EL (cell line): Measurements from ENCODE around the gene TLR9.

ENCODE experiments used
- DNase-seq: peaks from one replicate; pipeline ENCODE4 v3.0.0-alpha.2; 2016

Gene TLR9

GRCh38 chr3:52232279-52233107, 7.0 kb upstream of the TLR9 start:
- DNase-seq: no peak

DNA sequence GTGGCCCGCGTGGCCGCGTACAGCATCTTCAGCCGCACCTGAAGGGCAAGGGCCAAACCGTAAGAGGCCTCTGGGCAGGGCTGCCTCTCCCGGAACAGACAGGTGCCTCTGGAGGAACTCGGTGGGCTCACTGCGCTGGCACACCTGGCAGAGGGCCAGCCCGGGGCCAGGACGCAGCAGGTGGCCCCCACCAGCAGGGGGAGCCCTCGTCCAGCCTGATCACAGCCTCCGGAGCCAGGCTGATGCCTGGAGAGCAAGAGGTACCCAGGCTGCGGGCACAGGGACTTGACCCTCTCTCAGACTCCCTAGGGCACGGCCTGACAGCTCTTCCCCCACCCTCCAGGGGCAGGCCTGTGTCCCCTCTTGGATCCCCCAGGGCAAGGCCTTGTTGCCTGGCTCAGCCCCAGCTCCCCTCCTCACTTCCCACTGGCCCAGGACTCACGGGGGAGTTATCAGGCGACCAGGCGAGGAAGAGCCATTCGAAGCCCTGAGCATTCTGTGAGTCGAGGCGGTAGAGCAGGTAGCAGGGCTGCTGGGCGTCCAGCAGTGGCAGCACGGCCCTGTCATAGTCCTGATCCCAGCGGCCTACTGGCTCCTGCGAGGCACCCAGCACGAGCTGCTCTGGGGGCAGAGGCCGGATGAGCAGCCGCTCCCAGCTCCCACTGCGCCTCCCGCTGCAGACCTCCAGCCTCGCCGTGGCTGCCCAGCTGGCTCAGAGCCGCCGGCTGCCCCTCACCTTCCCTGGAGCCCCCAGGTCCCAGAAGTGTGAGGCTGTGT, 6.2 kb upstream of the TLR9 start:
- peak; percentile 59 for DNase-seq

GRCh38 chr3:52230889-52231499, 5.5 kb upstream of the TLR9 start:
- DNase-seq: no peak

DNA sequence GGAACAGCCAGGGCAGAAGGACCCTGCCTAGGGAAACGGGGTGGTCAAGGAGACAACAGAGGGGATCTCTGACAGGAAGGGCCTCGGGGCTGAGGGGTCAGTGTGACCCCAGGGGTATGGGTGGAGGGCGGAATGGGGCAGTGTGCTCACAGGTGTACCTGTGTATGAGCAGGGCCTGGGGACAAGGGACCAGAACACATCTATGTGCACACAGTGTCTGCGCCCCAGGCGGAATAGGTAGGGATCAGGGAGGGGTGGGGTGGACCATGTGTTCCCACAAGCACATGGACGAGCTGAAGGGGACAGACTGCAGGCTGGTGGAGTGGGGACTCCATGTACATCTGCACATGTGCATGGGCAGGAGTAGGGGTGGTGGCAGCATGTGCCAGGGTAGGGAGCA, 5.0 kb upstream of the TLR9 start:
- no peak for DNase-seq

- no peak for DNase-seq
Measured at GRCh38 chr3:52229656-52230055, 4.2 kb upstream of the TLR9 start.

DNA sequence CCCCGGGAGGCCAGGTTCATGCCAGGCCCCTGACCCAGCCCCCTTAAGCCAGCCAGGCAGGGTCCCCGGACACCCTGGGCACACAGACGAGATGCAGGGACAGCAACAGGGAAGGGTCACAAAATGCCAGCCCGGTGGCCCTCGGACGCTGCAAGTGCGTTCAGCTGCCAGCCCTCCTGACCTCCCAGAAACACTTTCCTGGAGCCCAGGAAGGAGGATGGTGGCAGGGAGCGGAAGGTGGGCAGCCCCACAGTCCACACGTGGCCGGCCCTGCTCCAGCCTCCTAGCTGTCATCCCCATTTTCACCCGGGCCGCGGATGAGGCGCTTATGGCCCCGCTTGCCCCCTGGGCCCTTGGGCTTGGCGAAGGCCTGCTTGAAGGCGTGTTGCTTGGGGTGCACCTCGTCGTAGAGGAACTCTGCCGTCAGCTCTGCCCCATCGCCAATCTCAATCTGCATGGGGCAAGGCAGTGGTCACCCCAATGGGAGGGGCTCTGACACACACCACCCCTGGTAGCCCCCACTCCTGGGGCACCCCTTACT, 3.4 kb upstream of the TLR9 start:
- DNase-seq: no peak

DNA sequence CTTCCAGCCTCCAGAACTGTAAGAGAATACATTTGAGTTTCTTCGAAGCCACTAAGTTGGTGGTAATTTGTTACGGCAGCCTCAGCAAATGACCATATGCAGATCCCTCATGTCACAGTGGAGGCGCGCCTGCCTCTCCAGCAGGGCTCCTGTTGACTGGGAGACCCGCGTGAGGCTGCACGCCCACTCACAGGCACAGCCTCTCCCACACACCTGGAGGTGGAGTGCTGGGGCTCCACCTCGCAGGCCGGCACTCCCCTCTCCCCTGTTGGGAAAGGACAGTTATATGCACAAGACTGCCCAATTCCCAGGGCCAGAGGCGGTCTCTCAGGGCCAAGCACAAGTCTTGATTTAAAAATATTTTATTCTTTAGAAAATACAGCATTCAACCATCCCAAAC, 2.8 kb upstream of the TLR9 start:
- DNase-seq: no peak

DNA sequence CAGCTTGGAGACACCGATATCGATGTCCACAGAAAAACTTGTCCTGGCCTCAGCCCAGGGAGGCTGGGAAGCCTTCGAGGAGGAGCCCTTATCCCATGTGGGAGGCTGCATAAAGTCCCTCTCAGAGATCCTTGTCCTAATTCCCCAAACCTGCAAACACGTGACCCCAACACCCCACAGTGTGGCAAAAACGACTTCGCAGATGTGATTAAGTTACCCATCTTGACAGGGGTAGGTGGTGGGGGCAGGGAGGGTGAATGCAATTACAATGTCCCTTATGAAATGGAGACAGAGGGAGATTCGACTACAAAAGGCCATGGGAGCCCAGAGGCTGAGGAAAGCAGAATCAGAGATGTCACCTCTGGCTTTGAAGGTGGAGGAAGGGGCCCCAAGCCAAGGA, 2.3 kb upstream of the TLR9 start:
- DNase-seq: no peak

DNA sequence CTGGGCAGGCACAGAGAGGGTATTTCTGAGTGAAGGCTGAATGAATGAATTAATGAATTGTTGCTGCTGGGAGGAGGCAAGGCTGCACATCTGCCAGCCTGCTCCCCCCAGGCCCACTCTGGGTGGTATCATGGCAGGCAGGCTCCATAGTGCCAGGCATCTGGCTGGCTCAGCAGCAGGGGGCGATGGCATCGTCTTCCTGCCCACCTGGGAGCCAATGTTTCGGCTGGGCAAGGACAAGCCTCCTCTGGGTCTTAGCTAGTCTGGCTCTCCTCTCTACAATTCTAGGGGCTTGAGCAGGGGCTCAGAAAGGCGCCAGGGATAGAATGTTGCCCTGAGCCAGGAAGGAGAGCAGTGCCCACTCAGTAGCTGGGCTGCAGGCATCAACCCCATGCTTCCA, 1.7 kb upstream of the TLR9 start:
- DNase-seq: no peak

GRCh38 chr3:52226229-52226817, 878 bp upstream of the TLR9 start:
- no peak for DNase-seq

- DNase-seq: no peak
Measured at GRCh38 chr3:52223449-52224408, 1.7 kb downstream of the TLR9 start.

DNA sequence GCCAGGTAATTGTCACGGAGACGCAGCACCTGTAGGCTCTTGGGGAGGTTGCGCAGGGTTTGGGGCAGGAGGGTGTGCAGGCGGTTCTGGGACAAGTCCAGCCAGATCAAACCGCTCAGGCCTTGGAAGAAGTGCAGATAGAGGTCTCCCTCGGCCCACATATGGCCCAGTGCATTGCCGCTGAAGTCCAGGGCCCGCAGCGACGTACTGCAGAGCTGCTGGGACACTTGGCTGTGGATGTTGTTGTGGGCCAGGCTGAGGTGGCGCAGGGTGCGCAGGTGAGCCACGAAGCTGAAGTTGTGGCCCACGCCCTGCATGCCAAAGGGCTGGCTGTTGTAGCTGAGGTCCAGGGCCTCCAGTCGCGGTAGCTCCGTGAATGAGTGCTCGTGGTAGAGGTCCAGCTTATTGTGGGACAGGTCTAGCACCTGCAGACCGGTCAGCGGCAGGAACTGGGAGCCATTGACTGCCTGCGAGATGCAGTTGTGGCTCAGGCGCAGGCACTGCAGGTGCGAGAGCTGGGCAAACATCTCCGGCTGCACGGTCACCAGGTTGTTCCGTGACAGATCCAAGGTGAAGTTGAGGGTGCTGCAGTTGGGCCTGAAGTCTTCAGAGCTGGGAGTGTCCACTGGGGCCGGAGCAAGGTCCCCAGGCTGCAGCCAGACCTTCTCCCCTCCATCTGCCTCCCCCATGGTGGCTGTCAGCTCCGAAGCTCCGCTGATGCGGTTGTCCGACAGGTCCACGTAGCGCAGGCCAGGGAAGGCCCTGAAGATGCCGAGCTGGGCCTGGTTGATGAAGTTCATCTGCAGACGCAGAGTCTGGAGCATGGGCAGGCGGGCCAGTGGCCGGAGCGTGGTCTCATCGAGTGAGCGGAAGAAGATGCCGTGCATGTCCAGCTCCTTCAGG, 2.9 kb downstream of the TLR9 start:
- DNase-seq: no peak

GRCh38 chr3:52221563-52222318, 3.7 kb downstream of the TLR9 start:
- no peak for DNase-seq

DNA sequence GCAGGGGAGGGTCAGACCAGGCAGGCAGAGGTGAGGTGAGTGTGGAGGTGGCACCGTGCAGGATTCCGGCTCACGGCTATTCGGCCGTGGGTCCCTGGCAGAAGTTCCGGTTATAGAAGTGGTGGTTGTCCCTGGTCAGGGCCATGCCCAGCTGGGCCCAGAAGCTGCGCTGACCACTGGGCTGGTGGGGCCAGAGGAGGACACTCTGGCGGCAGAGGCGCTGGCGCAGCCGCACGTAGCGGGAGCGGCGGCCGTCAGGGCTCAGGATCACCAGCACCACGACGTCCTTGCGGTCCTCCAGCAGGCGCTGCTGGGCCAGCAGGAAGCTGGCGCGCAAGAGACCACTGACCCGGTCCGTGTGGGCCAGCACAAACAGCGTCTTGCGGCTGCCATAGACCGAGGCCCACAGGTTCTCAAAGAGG, 4.3 kb downstream of the TLR9 start:
- no peak for DNase-seq

- peak; percentile 73 for DNase-seq
Measured at GRCh38 chr3:52220380-52221026, 4.9 kb downstream of the TLR9 start.

DNA sequence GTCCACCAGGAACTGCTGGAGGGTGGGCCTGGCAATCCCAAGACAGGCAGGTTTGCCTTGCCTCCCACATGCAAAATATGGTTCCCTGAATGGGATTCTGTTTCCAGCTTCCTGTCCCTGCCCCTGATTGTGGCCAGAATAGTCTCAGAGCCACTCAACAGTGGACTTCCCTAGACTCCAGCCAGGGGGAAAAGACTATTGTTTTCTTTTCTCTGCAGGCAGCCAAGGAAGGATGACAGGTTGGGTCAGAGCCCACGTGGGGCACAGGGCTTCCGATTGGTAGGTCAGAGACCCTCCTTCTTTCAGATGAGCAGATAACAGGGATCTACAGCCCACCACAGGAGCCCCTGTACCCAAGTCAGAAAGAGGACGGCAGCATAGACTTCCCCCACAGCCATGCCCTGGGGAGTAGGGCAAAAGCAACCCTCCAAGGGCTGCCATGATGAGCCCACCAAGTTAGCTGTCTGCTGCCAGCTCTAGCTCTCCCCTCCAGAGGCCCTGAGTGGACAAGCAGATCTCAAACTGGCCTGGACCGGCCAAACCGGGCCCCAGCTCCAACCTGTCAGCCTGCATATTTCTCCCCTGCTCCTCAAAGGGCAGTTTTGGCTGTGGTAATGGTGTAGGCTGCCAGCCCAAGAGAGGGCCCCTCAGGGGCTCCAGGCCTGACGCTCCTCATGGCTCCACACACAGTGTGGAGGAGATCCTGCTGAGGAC, 6.4 kb downstream of the TLR9 start:
- no peak for DNase-seq

- no peak for DNase-seq
Measured at GRCh38 chr3:52218454-52218853, 7.0 kb downstream of the TLR9 start.

DNA sequence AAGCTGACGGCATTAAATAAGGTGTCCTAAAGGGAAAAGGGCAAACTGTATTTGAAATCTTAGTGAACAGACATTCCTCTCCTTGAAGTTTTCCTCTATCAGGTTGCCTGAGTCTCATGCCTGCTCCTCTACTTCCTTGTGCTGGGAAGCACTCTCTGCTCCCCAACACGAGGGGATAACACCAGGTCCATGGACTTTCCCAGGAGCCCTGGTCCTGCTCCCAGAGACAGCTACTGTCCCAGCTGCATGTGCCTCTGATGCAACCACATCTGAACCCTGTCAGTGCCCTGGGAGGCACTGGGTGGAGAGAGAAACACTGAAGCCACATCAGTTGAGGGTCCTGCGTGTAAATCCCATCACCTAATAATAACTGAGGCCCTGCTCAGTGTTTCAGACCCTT, 7.4 kb downstream of the TLR9 start:
- no peak for DNase-seq

DNA sequence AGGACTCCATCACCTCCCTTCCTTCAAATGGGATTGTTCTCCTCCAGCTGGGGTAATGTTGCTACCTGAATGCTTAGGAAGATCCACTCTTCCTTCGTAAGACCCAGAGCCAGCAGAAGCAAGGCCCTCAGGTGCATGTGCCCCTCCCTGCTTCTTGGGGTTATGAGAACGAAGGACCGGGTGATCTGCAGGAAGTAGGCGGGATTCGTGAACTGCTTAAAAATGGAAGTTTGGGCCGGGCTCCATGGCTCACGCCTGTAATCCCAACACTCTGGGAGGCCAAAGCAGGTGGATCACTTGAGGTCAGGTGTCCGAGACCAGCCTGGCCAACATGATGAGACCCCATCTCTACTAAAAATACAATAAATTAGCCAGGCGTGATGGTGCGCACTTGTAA, 8.0 kb downstream of the TLR9 start:
- no peak for DNase-seq
